ENCODE results near the gene HES2.

Gene HES2

DNA sequence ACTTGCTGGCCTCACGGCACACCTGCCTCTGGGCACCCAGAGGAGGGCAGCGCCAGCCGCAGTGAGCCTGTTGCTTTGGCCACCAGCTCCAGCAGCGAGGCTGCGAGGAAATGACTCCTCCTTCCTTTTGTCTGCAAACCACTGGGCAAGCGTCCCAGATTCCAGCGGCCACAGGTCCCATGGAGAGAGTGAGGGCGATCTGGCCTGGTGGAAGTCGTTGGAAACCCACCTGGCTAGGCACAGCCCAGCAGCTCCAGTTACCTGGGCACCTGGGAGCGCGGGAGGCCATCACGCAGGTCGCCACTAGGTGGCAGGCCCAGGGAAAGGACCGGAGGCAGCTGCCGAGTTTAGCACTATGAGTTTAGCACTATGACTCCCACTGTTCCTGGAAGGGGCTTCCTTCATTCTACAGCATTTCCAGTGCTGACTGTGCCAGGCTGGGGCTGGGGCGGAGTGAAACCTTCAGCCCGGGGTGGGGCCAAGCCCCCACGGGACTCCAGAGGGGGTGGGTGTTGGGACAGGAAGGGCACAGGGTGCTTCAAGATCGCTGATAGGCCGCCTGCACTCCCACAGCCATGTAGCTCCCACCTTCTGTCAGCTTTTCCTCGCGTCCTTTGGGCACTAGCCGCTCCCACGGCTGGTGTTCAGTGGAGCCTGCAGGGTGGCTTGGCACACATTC lies 3.7 kb upstream of the HES2 start:
- TF ChIP-seq, protein P1, sequence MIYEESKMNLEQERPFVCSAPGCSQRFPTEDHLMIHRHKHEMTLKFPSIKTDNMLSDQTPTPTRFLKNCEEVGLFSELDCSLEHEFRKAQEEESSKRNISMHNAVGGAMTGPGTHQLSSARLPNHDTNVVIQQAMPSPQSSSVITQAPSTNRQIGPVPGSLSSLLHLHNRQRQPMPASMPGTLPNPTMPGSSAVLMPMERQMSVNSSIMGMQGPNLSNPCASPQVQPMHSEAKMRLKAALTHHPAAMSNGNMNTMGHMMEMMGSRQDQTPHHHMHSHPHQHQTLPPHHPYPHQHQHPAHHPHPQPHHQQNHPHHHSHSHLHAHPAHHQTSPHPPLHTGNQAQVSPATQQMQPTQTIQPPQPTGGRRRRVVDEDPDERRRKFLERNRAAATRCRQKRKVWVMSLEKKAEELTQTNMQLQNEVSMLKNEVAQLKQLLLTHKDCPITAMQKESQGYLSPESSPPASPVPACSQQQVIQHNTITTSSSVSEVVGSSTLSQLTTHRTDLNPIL (CRISPR knock-in tag; IDR thresholded peaks at IDR 0.05; ENCODE audit: low read depth), result no peak
- TF ChIP-seq ZNF8 (CRISPR knock-in tag; IDR thresholded peaks at IDR 0.05), result no peak
- TF ChIP-seq TOX (CRISPR knock-in tag; IDR thresholded peaks at IDR 0.05; ENCODE audit: borderline replicate concordance), result no peak
- TF ChIP-seq ARNTL (CRISPR knock-in tag; IDR thresholded peaks at IDR 0.05; ENCODE audit: borderline replicate concordance, low read depth), result no peak
- no peak for TF ChIP-seq ZNF565 (CRISPR knock-in tag; conservative IDR thresholded peaks at IDR 0.05; ENCODE audit: low read depth)
- no peak for TF ChIP-seq PPARA (CRISPR knock-in tag; IDR thresholded peaks at IDR 0.05; ENCODE audit: borderline replicate concordance)
- no peak for TF ChIP-seq CSDC2 (CRISPR knock-in tag; IDR thresholded peaks at IDR 0.05)
- TF ChIP-seq, protein P2, sequence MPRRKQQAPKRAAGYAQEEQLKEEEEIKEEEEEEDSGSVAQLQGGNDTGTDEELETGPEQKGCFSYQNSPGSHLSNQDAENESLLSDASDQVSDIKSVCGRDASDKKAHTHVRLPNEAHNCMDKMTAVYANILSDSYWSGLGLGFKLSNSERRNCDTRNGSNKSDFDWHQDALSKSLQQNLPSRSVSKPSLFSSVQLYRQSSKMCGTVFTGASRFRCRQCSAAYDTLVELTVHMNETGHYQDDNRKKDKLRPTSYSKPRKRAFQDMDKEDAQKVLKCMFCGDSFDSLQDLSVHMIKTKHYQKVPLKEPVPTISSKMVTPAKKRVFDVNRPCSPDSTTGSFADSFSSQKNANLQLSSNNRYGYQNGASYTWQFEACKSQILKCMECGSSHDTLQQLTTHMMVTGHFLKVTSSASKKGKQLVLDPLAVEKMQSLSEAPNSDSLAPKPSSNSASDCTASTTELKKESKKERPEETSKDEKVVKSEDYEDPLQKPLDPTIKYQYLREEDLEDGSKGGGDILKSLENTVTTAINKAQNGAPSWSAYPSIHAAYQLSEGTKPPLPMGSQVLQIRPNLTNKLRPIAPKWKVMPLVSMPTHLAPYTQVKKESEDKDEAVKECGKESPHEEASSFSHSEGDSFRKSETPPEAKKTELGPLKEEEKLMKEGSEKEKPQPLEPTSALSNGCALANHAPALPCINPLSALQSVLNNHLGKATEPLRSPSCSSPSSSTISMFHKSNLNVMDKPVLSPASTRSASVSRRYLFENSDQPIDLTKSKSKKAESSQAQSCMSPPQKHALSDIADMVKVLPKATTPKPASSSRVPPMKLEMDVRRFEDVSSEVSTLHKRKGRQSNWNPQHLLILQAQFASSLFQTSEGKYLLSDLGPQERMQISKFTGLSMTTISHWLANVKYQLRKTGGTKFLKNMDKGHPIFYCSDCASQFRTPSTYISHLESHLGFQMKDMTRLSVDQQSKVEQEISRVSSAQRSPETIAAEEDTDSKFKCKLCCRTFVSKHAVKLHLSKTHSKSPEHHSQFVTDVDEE (CRISPR knock-in tag; IDR thresholded peaks at IDR 0.05), result no peak
- TF ChIP-seq ZNF70 (CRISPR knock-in tag; IDR thresholded peaks at IDR 0.05), result no peak
- TF ChIP-seq ISL1 (CRISPR knock-in tag; IDR thresholded peaks at IDR 0.05), result no peak
- TF ChIP-seq SNAI2 (CRISPR knock-in tag; IDR thresholded peaks at IDR 0.05), result no peak
- TF ChIP-seq ESRRG (CRISPR knock-in tag; IDR thresholded peaks at IDR 0.05), result no peak
- no peak for TF ChIP-seq ZFP30 (CRISPR knock-in tag; IDR thresholded peaks at IDR 0.05)
- no peak for TF ChIP-seq ZC3H10 (CRISPR knock-in tag; IDR thresholded peaks at IDR 0.05)
- TF ChIP-seq, protein P3, sequence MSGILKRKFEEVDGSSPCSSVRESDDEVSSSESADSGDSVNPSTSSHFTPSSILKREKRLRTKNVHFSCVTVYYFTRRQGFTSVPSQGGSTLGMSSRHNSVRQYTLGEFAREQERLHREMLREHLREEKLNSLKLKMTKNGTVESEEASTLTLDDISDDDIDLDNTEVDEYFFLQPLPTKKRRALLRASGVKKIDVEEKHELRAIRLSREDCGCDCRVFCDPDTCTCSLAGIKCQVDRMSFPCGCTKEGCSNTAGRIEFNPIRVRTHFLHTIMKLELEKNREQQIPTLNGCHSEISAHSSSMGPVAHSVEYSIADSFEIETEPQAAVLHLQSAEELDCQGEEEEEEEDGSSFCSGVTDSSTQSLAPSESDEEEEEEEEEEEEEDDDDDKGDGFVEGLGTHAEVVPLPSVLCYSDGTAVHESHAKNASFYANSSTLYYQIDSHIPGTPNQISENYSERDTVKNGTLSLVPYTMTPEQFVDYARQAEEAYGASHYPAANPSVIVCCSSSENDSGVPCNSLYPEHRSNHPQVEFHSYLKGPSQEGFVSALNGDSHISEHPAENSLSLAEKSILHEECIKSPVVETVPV (CRISPR knock-in tag; IDR thresholded peaks at IDR 0.05), result no peak
- no peak for TF ChIP-seq BACH2 (CRISPR knock-in tag; IDR thresholded peaks at IDR 0.05; ENCODE audit: borderline replicate concordance)
- no peak for TF ChIP-seq OSR1 (CRISPR knock-in tag; IDR thresholded peaks at IDR 0.05)
- TF ChIP-seq, protein P4, sequence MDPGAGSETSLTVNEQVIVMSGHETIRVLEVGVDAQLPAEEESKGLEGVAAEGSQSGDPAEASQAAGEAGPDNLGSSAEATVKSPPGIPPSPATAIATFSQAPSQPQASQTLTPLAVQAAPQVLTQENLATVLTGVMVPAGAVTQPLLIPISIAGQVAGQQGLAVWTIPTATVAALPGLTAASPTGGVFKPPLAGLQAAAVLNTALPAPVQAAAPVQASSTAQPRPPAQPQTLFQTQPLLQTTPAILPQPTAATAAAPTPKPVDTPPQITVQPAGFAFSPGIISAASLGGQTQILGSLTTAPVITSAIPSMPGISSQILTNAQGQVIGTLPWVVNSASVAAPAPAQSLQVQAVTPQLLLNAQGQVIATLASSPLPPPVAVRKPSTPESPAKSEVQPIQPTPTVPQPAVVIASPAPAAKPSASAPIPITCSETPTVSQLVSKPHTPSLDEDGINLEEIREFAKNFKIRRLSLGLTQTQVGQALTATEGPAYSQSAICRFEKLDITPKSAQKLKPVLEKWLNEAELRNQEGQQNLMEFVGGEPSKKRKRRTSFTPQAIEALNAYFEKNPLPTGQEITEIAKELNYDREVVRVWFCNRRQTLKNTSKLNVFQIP (CRISPR knock-in tag; IDR thresholded peaks at IDR 0.05; ENCODE audit: borderline replicate concordance, low read depth), result no peak
- no peak for TF ChIP-seq GLIS3 (CRISPR knock-in tag; IDR thresholded peaks at IDR 0.05)
- peak; percentile 71 for ATAC-seq

DNA sequence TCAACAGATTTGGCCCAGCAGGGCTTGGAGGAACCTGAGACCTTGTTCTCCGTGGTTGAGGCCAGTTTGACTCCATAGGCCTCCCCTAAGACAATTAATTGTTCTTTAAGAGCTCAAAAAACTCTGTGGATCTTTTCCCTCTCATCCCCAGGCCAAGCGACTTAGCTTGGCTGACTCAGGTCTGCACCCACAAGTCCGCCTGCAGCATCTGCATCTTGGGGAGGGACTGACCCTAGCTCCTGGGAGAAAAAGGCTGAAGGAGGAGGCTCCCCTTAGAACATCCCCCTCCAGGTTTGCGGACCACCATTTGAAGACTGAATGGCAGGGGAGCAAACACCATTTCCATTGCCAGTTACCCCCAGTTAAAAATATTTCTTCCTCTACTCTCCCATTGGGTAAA lies 1.5 kb upstream of the HES2 start:
- ATAC-seq, result no peak
- TF ChIP-seq PPARA (CRISPR knock-in tag; IDR thresholded peaks at IDR 0.05; ENCODE audit: borderline replicate concordance) (no peak), OSR1 (CRISPR knock-in tag; IDR thresholded peaks at IDR 0.05) (no peak), ZFP30 (CRISPR knock-in tag; IDR thresholded peaks at IDR 0.05) (no peak), ZFP3 (CRISPR knock-in tag; IDR thresholded peaks at IDR 0.05) (no peak), GLIS3 (CRISPR knock-in tag; IDR thresholded peaks at IDR 0.05) (no peak), ESRRG (CRISPR knock-in tag; IDR thresholded peaks at IDR 0.05) (no peak), TCF4 (CRISPR knock-in tag; IDR thresholded peaks at IDR 0.05; ENCODE audit: borderline replicate concordance) (no peak), SNAI2 (CRISPR knock-in tag; IDR thresholded peaks at IDR 0.05) (no peak), ISL1 (CRISPR knock-in tag; IDR thresholded peaks at IDR 0.05) (no peak), TOX (CRISPR knock-in tag; IDR thresholded peaks at IDR 0.05; ENCODE audit: borderline replicate concordance) (no peak), ZNF70 (CRISPR knock-in tag; IDR thresholded peaks at IDR 0.05) (no peak), RARB (CRISPR knock-in tag; IDR thresholded peaks at IDR 0.05) (no peak)
- TF ChIP-seq, protein P4 (CRISPR knock-in tag; IDR thresholded peaks at IDR 0.05; ENCODE audit: borderline replicate concordance, low read depth), result no peak
- TF ChIP-seq, protein P1 (CRISPR knock-in tag; IDR thresholded peaks at IDR 0.05; ENCODE audit: low read depth), result no peak
- TF ChIP-seq, protein P3 (CRISPR knock-in tag; IDR thresholded peaks at IDR 0.05), result no peak

Data from SK-N-SH treated with all-trans-retinoic acid at 6 μM for 48 hours (cell line).